Vagina (tissue), 2 donors: ENCODE measurements around the gene NSUN5. TPM values are rescaled to one million over a fixed set of nuclear protein-coding genes. Genes with fewer than 3 reads are reported as not detected.
"Not testable (repeated sequence)": the region's sequence is repeated elsewhere in the genome, so short reads cannot be mapped to it uniquely, and the experiment has no call there.

Experiments used
- DNase-seq, 2 donors: peaks; one replicate each; pipeline ENCODE4 v3.0.0-alpha.2; 2017; ENCODE audit errors: extremely low spot score in 2 of 2
- H3K27ac ChIP-seq: fragments of 200-600 bp; sonication (generic); one replicate; pipeline ENCODE4 v1.5.1; 2019
- H3K27me3 ChIP-seq: fragments of 200-600 bp; sonication (generic); one replicate; pipeline ENCODE4 v1.5.1; 2019
- H3K36me3 ChIP-seq, 2 donors: fragments of 200-600 bp; sonication (generic); one replicate each; pipeline ENCODE4 v1.5.1; 2017 to 2019
- H3K4me1 ChIP-seq: fragments of 200-600 bp; sonication (generic); one replicate; pipeline ENCODE4 v1.5.1; 2019
- H3K4me3 ChIP-seq, 2 donors: fragments of 200-600 bp; sonication (generic); 1 replicate in 1 of 2; 2 replicates in 1 of 2; pipeline ENCODE4 v1.5.1; 2016 to 2019
- H3K9me3 ChIP-seq: fragments of 200-600 bp; sonication (generic); one replicate; pipeline ENCODE4 v1.5.1; 2019
- intact Hi-C: fragments of 100-400 bp; cut with DNase I; formaldehyde crosslinking; loops from one replicate; pipeline ENCODE4 v1.15.1; 2023
- small RNA-seq: library from RNA; depleted of rRNA; stranded (forward); fragments of <200 nt; gene quantifications from one replicate; pipeline ENCODE3, GENCODE V24; 2016
- total RNA-seq: library from RNA; depleted of rRNA; stranded (reverse); fragments of >200 nt; gene quantifications from one replicate; pipeline ENCODE4 v1.2.3, GENCODE V29; 2016

Gene NSUN5
- total RNA-seq, 1 donor from 2014 or later, result 25.3 TPM

DNA sequence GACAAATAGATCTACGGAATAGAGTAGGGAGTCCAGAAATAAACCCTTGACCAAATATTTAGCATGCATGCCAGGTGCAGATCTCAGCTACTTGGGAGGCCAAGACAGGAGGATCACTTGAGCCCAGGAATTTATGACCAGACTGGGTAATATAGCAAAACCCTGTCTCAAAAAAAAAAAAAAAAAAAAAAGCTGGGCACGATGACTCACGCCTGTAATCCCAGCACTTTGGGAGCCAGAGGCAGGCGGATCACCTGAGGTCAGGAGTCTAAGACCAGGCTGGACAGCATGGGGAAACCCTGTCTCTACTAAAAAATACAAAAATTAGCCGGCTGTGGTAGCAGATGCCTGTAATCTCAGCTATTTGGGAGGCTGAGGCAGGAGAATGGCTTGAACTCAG, 31.4 kb downstream of the NSUN5 start:
- H3K36me3 ChIP-seq, H3K4me3 ChIP-seq, DNase-seq, H3K9me3 ChIP-seq, intact Hi-C loops, H3K27ac ChIP-seq, H3K27me3 ChIP-seq, H3K4me1 ChIP-seq: not testable (repeated sequence)

DNA sequence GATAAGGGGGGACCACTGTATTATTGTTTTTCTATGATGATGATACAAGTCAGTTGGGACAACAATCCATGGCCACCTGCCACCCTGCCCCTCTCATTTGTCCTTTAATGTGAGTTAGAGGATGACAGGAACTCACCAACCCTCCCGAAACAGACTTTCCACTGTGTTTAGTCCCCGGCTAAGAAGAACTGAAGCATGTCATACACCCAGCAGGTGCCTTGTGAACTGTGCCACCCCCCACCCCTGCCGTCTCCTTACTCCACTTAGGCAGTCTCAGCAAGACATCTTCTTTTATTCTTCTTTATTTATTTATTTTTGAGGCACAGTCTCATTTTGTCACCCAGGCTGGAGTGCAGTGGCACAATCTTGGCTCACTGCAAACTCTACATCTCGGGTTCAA, 40.8 kb downstream of the NSUN5 start:
- H3K27ac ChIP-seq, H3K27me3 ChIP-seq, H3K4me3 ChIP-seq, H3K4me1 ChIP-seq, H3K9me3 ChIP-seq, DNase-seq, H3K36me3 ChIP-seq, intact Hi-C loops: not testable (repeated sequence)

DNA sequence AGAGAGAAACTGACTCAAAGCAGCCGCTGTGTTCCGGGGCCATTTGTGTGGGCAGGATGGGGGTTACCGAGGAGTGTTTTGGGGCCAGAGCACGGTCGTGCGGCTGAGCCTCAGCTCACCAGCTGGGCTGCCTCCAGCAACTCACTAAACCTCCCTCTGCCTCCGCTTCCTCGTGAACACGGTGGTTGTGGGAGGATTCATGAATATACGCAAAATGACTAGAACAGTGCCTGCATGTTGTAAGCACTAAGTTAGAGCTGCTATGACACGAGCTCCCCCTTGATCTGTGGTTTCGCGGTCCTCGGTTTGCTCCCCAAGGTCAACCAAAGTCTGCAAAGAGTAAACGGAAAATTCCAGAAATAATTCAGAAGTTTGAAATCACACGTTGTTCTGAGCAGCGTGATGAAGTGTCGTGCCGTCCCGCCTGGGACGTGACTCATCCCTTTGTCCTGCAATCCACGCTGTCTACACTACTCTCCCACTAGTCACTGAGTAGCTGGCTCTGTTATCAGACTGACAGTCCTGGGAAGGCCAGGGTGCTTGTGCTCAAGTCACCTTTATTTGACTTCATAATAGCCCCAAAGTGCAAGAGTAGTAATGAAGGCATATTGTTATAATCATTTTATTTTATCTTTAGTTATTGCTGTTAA, 41.8 kb downstream of the NSUN5 start:
- H3K4me3 ChIP-seq, intact Hi-C loops, H3K27me3 ChIP-seq, H3K36me3 ChIP-seq, H3K4me1 ChIP-seq, DNase-seq, H3K27ac ChIP-seq, H3K9me3 ChIP-seq: not testable (repeated sequence)

DNA sequence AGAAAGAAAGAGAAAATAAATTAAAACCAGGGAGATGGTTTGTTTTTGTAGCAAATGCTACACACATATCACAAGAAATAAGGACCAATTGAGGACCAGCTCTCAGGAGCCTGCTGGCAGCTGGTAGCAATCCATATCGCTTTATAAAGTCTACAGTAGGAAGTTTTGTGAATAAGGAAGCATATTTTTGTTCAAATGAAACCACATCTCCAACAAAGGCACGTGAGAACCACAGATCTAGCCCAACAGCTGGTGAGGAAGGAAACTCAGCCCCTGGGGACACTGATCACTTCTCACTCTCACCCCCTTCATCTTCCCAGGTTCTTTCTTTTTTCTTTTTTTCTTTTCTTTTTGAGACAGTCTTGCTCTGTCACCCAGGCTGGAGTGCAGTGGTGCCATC, 46.2 kb downstream of the NSUN5 start:
- intact Hi-C loops, DNase-seq, H3K27ac ChIP-seq, H3K4me1 ChIP-seq, H3K9me3 ChIP-seq, H3K4me3 ChIP-seq, H3K36me3 ChIP-seq, H3K27me3 ChIP-seq: not testable (repeated sequence)

Small RNA genes lying within 50 kb of the gene (small RNA-seq; reads per million reads assigned to genes)
- not detected for gene RNU6-1080P

Other genes starting within 250 kb of the NSUN5 start
- not detected for gene SPDYE9, start 222.8 kb downstream of the NSUN5 start, total RNA-seq
- not detected for gene TRIM50, start 19.3 kb upstream of the NSUN5 start, total RNA-seq
- not detected for gene FKBP6, start 19.3 kb upstream of the NSUN5 start, total RNA-seq
- gene FZD9, start 125.0 kb upstream of the NSUN5 start, total RNA-seq, result 1.7 TPM
- 45.4 TPM for gene BAZ1B, start 213.5 kb upstream of the NSUN5 start, total RNA-seq
- 57.0 TPM for gene BCL7B, start 248.9 kb upstream of the NSUN5 start, total RNA-seq